ENCODE measurements around the gene SLC25A45. TPM values are rescaled to one million over a fixed set of nuclear protein-coding genes. Genes with fewer than 3 reads are reported as not detected.

SLC25A45 gene
- total and polyA plus RNA-seq, 2 of the 4 experiments (the other 2 are of a cell fraction) = 0.72 to 1.2 TPM

DNA sequence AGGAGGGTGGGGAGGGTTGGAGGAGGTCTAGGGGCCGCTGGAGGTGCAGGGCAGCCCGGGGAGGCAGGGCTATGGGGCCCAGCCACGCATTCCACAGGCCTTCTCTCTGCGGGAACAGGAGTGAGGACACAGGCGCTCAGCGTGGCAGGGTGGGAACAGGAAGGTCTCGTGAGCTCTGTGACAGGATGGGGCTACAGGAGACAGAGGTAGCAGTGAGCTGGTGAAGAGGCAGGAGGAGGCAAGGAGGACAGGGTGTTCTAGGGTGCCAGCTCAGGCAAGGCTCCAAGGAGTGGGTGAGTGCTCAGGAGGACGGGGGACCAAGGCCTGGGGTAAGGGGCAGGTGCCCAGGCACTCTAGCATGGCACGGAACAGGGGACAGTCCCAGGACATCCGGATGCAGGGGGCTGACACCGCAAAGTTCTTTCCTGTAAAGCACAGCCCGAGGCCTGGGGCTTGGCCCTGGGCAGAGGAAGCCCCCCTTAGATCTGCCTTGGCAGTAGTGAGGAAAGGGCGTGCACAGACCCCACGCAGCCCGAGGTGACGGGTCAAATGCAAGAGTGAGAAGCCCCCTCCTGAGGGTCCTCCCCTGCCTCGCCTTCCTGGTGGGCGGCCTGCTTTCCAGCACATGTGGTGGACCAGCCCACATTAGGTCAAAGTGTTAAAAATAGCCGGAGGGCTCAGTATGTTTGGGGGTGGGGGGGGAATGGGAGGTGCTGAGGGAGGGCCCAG lies 35.4 kb upstream of the SLC25A45 start:
- BruUV-seq (replicated peaks) = no TSS peak

More for the DNA sequence above, 35.4 kb upstream of the SLC25A45 start:
- Histone ChIP-seq H2AFZ (replicated peaks; ENCODE audit: low read length, poor library complexity) (peak overlapping the region; percentile 57), H2BK15ac (ENCODE audit: low read depth, low read length) (peak overlapping the region; percentile 98; the same call in 2 of the 3 replicates), H3K27me3 (ENCODE audit: control insufficient read depth, insufficient read depth, low read length) (no peaks in the 10 kb centered on the region), H3K4me3 (ENCODE audit: insufficient read depth, low read depth, low read length) (no peak overlapping the region), H2BK120ac (ENCODE audit: low read depth, low read length) (peak overlapping the region; percentile 99), H3K27ac (ENCODE audit: insufficient read depth, low read length) (peak overlapping the region; percentile 98), H3K18ac (ENCODE audit: low read depth, low read length) (peak overlapping the region; percentile 25; the same call in 1 of the 2 replicates), H3K14ac (replicated peaks; ENCODE audit: low read depth, low read length) (peak overlapping the region; percentile 86), H2AK5ac (ENCODE audit: low read depth, low read length) (peak overlapping the region; percentile 96), H3K4me2 (ENCODE audit: low read depth, low read length) (peak overlapping the region; percentile 12; the same call in 1 of the 2 replicates), H2BK5ac (ENCODE audit: low read depth, low read length, poor library complexity, severe bottlenecking) (peak overlapping the region; percentile 82), H2BK20ac (ENCODE audit: low read depth, low read length) (peak overlapping the region; percentile 72), H3K36me3 (ENCODE audit: control insufficient read depth, insufficient read depth, low read length) (peaks cover 2% of the 10 kb centered on the region; the same call in 1 of the 2 replicates), H3K4me1 (ENCODE audit: control insufficient read depth, insufficient read depth, low read length) (peaks cover 38% of the 10 kb centered on the region), H3K56ac (ENCODE audit: extremely low read depth, insufficient read depth, low read length) (no peak overlapping the region), H3K9me3 (ENCODE audit: control insufficient read depth, insufficient read depth, low read length) (no peaks in the 10 kb centered on the region), H3K9me1 (ENCODE audit: insufficient read depth, low read length) (no peaks in the 10 kb centered on the region), H4K20me1 (ENCODE audit: insufficient read depth, low read length) (peaks cover 13% of the 10 kb centered on the region), H2AK9ac (replicated peaks; ENCODE audit: low read depth, low read length, poor library complexity) (peak overlapping the region; percentile 83), H3K4ac (ENCODE audit: low read depth, low read length) (peak overlapping the region; percentile 97), H3K9ac (ENCODE audit: low read depth, low read length) (peak overlapping the region; percentile 28), H4K8ac (ENCODE audit: low read depth in 2 of 2, low read length in 2 of 2) (peak overlapping the region; percentile 56 to 73; a peak in 2 of 4 replicates), H3K79me1 (ENCODE audit: low read depth in 1 of 2, low read length in 2 of 2) (peaks cover 10 to 64% of the 10 kb centered on the region in 2 experiments; a peak in 2 of 4 replicates), H3K23ac (ENCODE audit: low read depth, low read length) (peak overlapping the region; percentile 53), H4K91ac (ENCODE audit: insufficient read depth, low read depth, low read length) (peak overlapping the region; percentile 60), H4K5ac (ENCODE audit: low read depth, low read length) (peak overlapping the region; percentile 9; the same call in 1 of the 2 replicates)
- dilution Hi-C loops (cut with HindIII; ENCODE audit: low sequenced_read_pairs, unreplicated experiment) = no loop called here
- in situ Hi-C loops (cut with MboI; ENCODE audit: low sequenced_read_pairs) = no loop called here
- ATAC-seq (ENCODE audit: low read depth) (no peak), DNase-seq (peak; percentile 28)
- intact Hi-C loops (cut with micrococcal nuclease) = no loop called here
- 40% methylated on average over 7 of the region's 19 CpGs; no CpG with 5 or more reads in 1 of the 2 experiments for WGBS, 2 experiments (ENCODE audit: extremely low coverage in 2 of 2, insufficient read length in 1 of 2)
- ChIA-PET POLR2A (ENCODE audit: unreplicated experiment) (interaction anchor here (0.7 to 6.8 kb wide), 2 partner anchors 24 to 82 kb away, joined by 4 to 142 read pairs; partner anchors contain the start of gene MALAT1), CTCF (interaction anchor here (0.6 to 1.9 kb wide), 5 partner anchors 26 to 92 kb away, joined by 3 to 7 read pairs (median 4); no protein-coding TSS in a partner anchor)
- TF ChIP-seq POLR2A (IDR thresholded peaks at IDR 0.05; ENCODE audit: low read depth, low read length) (no peak; the same call in 1 of the 2 replicates), MAZ (IDR thresholded peaks at IDR 0.05; ENCODE audit: borderline replicate concordance, low read depth, low read length) (0 out of 2 replicates have a peak, but pooled peaks have one; percentile 19), RCOR1 (IDR thresholded peaks at IDR 0.05; ENCODE audit: insufficient replicate concordance, low read length) (no peak), RAD21 (IDR thresholded peaks at IDR 0.05; ENCODE audit: low read length) (no peak)
